Neuron (in vitro differentiated cells): ENCODE data around the gene USP1.

Experiments used
- H2AFZ ChIP-seq: one replicate; pipeline ENCODE4 v1.6.1; 2013; ENCODE audit warnings: low read depth, mild to moderate bottlenecking, inconsistent platforms, low read length, moderate library complexity
- H3K27me3 ChIP-seq: one replicate; pipeline ENCODE4 v1.6.1; 2013; ENCODE audit warnings: low read length; ENCODE audit not compliant: insufficient read depth
- H3K36me3 ChIP-seq: one replicate; pipeline ENCODE4 v1.6.1; 2013; ENCODE audit warnings: low read length; ENCODE audit not compliant: insufficient read depth
- H3K4me1 ChIP-seq: one replicate; pipeline ENCODE4 v1.6.1; 2013; ENCODE audit warnings: low read length; ENCODE audit not compliant: insufficient read depth
- H3K4me3 ChIP-seq: 2 replicates; pipeline ENCODE4 v1.5.1; 2013; ENCODE audit warnings: mild to moderate bottlenecking, low read length, moderate library complexity
- H3K9me3 ChIP-seq: one replicate; pipeline ENCODE4 v1.6.1; 2013; ENCODE audit warnings: low read length

USP1 gene

GRCh38 chr1:62434618-62435001 lies 2.2 kb upstream of the USP1 start:
- H3K4me3 ChIP-seq = no peak overlapping the region
- peaks cover 12% of the 10 kb centered on the region for H3K4me1 ChIP-seq
- no peaks in the 10 kb centered on the region for H3K27me3 ChIP-seq
- no peaks in the 10 kb centered on the region for H3K36me3 ChIP-seq
- no peak overlapping the region for H2AFZ ChIP-seq
- H3K9me3 ChIP-seq = no peaks in the 10 kb centered on the region

- no peaks in the 10 kb centered on the region for H3K36me3 ChIP-seq
- no peaks in the 10 kb centered on the region for H3K9me3 ChIP-seq
- H3K4me3 ChIP-seq = peak overlapping the region; percentile 72
Measured at GRCh38 chr1:62435231-62436038, 1.4 kb upstream of the USP1 start.

DNA sequence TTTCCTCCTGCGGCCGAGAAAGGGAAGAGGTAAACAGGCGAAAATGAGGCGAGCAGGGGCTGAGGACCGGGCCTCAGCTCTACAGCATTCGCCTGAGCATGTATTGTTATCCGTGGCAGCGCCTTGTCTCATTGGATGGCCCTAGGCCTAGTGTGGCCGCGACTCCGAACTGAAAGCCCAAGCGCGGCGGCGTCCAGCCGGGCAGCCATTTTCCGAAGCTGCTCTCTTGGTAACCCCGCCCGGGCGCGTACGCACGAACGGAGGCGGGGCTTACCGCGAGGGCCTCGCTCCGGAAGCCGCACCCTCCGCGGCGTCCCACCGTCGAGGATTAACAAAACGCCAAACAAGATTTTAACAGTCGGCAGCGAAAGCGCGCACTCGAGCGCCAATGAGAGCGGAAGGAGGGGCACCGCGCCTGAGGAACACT lies 797 bp upstream of the USP1 start:
- H3K36me3 ChIP-seq = no peaks in the 10 kb centered on the region
- H3K27me3 ChIP-seq = no peaks in the 10 kb centered on the region
- peak overlapping the region; percentile 17 for H2AFZ ChIP-seq
- no peaks in the 10 kb centered on the region for H3K9me3 ChIP-seq
- H3K4me1 ChIP-seq = peaks cover 15% of the 10 kb centered on the region
- H3K4me3 ChIP-seq = peak overlapping the region; percentile 72

More at GRCh38 chr1:62435231-62436038, 1.4 kb upstream of the USP1 start:
- Histone ChIP-seq H3K4me1 (peaks cover 15% of the 10 kb centered on the region), H2AFZ (peak overlapping the region; percentile 17), H3K27me3 (no peaks in the 10 kb centered on the region)

DNA sequence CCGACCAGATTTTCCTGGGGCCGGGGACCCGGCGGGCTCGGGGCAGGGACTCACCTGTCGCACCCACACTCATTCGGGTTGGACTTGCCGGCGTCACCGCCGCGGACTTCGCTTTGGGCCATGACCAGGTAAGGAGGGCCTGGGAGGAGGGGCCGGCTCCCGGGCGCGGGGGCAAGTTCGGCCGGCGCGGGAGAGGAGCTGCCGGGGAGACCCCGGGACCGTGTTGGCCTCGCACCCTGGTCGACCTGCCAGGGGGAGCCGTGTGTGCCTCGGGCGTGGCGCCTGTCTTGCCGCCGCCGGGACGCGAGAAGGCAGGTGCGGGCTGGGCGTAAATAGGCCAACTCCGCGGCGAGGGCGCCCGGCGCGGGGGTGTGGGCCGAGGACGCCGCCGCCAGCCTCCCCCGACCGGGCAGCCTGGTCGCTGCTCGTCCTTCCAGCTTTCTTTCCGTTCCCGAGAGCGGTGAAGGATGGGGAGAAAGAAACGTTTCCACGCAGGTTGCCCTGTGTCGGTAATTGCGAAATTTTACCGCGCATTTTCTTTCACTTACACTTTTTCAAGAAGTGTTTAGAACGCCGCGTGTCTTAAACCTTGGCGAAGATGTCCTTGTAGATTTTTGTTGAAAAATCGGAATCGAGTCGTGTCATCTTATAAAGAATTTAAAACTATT lies 558 bp downstream of the USP1 start:
- H2AFZ ChIP-seq = peak overlapping the region; percentile 74
- peaks cover 11% of the 10 kb centered on the region for H3K36me3 ChIP-seq
- H3K9me3 ChIP-seq = no peaks in the 10 kb centered on the region
- peaks cover 15% of the 10 kb centered on the region for H3K4me1 ChIP-seq
- H3K4me3 ChIP-seq = peak overlapping the region; percentile 72
- no peaks in the 10 kb centered on the region for H3K27me3 ChIP-seq

GRCh38 chr1:62438163-62438562 lies 1.3 kb downstream of the USP1 start:
- H3K9me3 ChIP-seq = no peaks in the 10 kb centered on the region
- H3K4me1 ChIP-seq = peaks cover 15% of the 10 kb centered on the region
- peak overlapping the region; percentile 72 for H3K4me3 ChIP-seq
- H3K36me3 ChIP-seq = peaks cover 18% of the 10 kb centered on the region
- H3K27me3 ChIP-seq = no peaks in the 10 kb centered on the region
- no peak overlapping the region for H2AFZ ChIP-seq

DNA sequence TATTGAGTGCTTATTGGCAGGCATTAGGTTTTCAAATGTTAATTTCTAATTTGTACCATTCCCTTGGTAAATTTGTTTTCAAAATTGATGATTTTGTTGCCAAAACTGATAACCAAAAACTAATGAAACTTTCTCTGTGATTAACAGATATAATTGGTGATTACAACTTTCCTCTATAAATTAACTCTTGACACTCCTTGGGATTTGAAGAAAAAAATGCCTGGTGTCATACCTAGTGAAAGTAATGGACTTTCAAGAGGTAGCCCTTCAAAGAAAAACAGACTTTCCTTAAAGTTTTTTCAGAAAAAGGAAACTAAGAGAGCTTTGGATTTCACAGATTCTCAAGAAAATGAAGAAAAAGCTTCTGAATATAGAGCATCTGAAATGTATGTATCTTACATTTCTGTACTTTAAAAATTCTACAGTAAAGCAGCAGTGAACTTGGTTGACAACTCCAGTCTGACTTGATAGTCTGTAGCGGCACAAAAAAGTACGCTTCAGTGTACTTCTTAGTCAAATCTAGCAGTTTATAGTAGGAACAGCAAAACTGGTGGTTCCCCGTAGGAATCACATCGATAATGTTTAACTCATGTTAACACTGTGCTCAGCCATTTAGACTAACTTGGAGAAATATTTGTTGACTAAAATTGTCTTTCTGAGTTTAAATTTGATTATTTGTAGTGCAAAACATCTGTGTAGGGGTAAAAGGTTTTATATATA lies 3.0 kb downstream of the USP1 start:
- no peak overlapping the region for H3K4me3 ChIP-seq
- H3K4me1 ChIP-seq = peaks cover 15% of the 10 kb centered on the region
- H3K27me3 ChIP-seq = no peaks in the 10 kb centered on the region
- peaks cover 35% of the 10 kb centered on the region for H3K36me3 ChIP-seq
- H2AFZ ChIP-seq = no peak overlapping the region
- no peaks in the 10 kb centered on the region for H3K9me3 ChIP-seq

- Histone ChIP-seq H3K27me3 (no peaks in the 10 kb centered on the region), H3K4me3 (no peak overlapping the region), H3K4me1 (peaks cover 2% of the 10 kb centered on the region), H3K36me3 (peaks cover 78% of the 10 kb centered on the region), H3K9me3 (no peaks in the 10 kb centered on the region), H2AFZ (no peak overlapping the region)
Measured at GRCh38 chr1:62444701-62445100, 7.9 kb downstream of the USP1 start.

GRCh38 chr1:62448221-62448933 lies 11.5 kb downstream of the USP1 start:
- H3K4me3 ChIP-seq = no peak overlapping the region
- H3K27me3 ChIP-seq = no peaks in the 10 kb centered on the region
- no peaks in the 10 kb centered on the region for H3K9me3 ChIP-seq
- H3K4me1 ChIP-seq = no peaks in the 10 kb centered on the region
- no peak overlapping the region for H2AFZ ChIP-seq
- H3K36me3 ChIP-seq = peaks cover 89% of the 10 kb centered on the region

- H3K36me3 ChIP-seq = peaks cover 82% of the 10 kb centered on the region
- no peaks in the 10 kb centered on the region for H3K27me3 ChIP-seq
- H3K4me1 ChIP-seq = no peaks in the 10 kb centered on the region
- H3K9me3 ChIP-seq = no peaks in the 10 kb centered on the region
- H2AFZ ChIP-seq = no peak overlapping the region
- no peak overlapping the region for H3K4me3 ChIP-seq
Measured at GRCh38 chr1:62450301-62450700, 13.5 kb downstream of the USP1 start.

DNA sequence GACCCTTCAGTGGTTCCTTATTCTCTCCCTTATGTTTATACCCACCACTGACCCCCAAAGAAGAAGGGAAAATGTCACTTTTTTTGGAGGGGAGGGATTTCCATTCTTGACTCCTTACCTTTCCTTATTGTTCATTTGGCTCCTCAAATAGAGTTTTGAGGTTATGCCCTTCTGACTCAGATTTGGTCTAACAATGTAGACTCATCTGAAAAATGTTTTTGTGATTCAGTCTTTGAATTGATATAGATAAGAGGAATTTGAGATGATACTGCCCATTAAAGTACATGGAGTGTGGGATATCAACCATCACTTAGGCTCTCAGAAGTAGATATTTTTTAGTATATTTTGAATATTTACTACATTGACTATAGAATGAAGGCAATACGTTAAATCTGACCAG lies 16.1 kb downstream of the USP1 start:
- H3K27me3 ChIP-seq = no peaks in the 10 kb centered on the region
- no peaks in the 10 kb centered on the region for H3K9me3 ChIP-seq
- H3K36me3 ChIP-seq = peaks cover 85% of the 10 kb centered on the region
- no peak overlapping the region for H2AFZ ChIP-seq
- H3K4me3 ChIP-seq = no peak overlapping the region
- no peaks in the 10 kb centered on the region for H3K4me1 ChIP-seq

- Histone ChIP-seq H3K27me3 (no peaks in the 10 kb centered on the region), H2AFZ (no peak overlapping the region), H3K4me1 (no peaks in the 10 kb centered on the region), H3K36me3 (peaks cover 51% of the 10 kb centered on the region), H3K9me3 (no peaks in the 10 kb centered on the region), H3K4me3 (no peak overlapping the region)
Measured at GRCh38 chr1:62457955-62458354, 21.1 kb downstream of the USP1 start.

DNA sequence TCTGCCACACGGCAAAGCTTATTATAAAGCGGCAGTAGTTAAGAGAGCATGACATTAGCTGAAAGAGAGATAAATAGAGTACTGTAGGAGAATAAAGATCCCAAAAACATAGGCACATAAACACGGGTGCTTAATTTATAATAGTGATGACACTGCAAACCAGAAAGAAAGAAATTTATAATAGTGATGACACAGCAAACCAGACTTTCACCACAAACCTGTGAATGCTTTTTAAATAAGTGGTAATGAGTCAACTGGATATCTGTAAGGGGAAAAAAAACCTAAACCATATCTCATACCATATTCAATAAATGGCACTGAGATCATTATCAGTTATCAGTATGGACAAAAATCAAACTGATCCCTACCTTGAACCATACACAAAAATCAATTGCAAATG lies 25.5 kb downstream of the USP1 start:
- no peaks in the 10 kb centered on the region for H3K27me3 ChIP-seq
- H3K4me3 ChIP-seq = no peak overlapping the region
- no peaks in the 10 kb centered on the region for H3K9me3 ChIP-seq
- no peaks in the 10 kb centered on the region for H3K4me1 ChIP-seq
- H2AFZ ChIP-seq = no peak overlapping the region
- H3K36me3 ChIP-seq = peaks cover 43% of the 10 kb centered on the region
